HepG2 (cell line): Measurements from ENCODE around the gene UBXN6. TPM values are rescaled to one million over a fixed set of nuclear protein-coding genes. Genes with fewer than 3 reads are reported as not detected.

ENCODE experiments used
- ATAC-seq: fragments of 200-7000 bp; cut with Tn5 transposase; 3 replicates; pipeline ENCODE4 v1.9.1; 2020; ENCODE audit warnings: mild to moderate bottlenecking, moderate library complexity
- BruUV-seq: library from RNA; stranded (reverse); fragments of 400-500 nt; replicated peaks from 2 replicates; lab custom pipeline; 2021; lab: Mats Ljungman, UMichigan
- CTCF ChIA-PET: fragments of 300-600 bp; formaldehyde crosslinking; extraction: SDS; loops from one replicate; lab custom pipeline; 2021; ENCODE audit warnings: low total read pairs, inconsistent platforms, low intra/inter-chr PET ratio; lab: Yijun Ruan, JAX
- POLR2A ChIA-PET: fragments of 350-600 bp; sonication (Branson Sonifier 250); formaldehyde crosslinking; loops from one replicate; lab custom pipeline; 2020; ENCODE audit warnings: antibody characterized with exemption, inconsistent platforms; lab: Yijun Ruan, JAX
- DNase-seq: peaks from one replicate; pipeline ENCODE4 v3.0.0-alpha.2; 2015; ENCODE audit warnings: low spot score
- FAIRE-seq: peaks from 3 replicates; lab custom pipeline; 2011; peaks lifted over from hg19 to GRCh38; lab: Jason Lieb, UNC
- H2AFZ ChIP-seq: one replicate; pipeline ENCODE4 v1.6.1; 2011; ENCODE audit warnings: low read length, inconsistent platforms
- H3K27ac ChIP-seq: fragments of 300-600 bp; 3 replicates; pipeline ENCODE4 v1.8.0; 2011; ENCODE audit warnings: mixed run types, mild to moderate bottlenecking, mixed read lengths, low read length, inconsistent platforms; ENCODE audit not compliant: insufficient read depth; ENCODE audit errors: extremely low read length
- H3K27me3 ChIP-seq, 2 experiments: fragments of 200-600 bp in 1 of 2; 2 replicates in 1 of 2; 3 replicates in 1 of 2; pipeline versions ENCODE4 v1.6.0 to v1.8.0; 2011; ENCODE audit warnings: low read length in 2 of 2, mild to moderate bottlenecking in 2 of 2, moderate library complexity in 2 of 2, inconsistent platforms in 1 of 2; ENCODE audit not compliant: insufficient read depth in 2 of 2, control insufficient read depth in 1 of 2
- H3K36me3 ChIP-seq, 2 experiments: fragments of 200-600 bp in 1 of 2; replicated peaks in 1 of 2; 2 replicates in 1 of 2; 3 replicates in 1 of 2; pipeline versions ENCODE4 v1.5.1 to v1.8.0; 2011; ENCODE audit warnings: low read length in 2 of 2, inconsistent platforms in 1 of 2; ENCODE audit not compliant: insufficient read depth in 2 of 2, control insufficient read depth in 1 of 2
- H3K4me1 ChIP-seq: 2 replicates; pipeline ENCODE4 v1.5.1; 2012; ENCODE audit warnings: low read length, inconsistent platforms; ENCODE audit not compliant: insufficient read depth
- H3K4me2 ChIP-seq: 2 replicates; pipeline ENCODE4 v1.6.0; 2011; ENCODE audit warnings: low read depth, low read length, inconsistent platforms
- H3K4me3 ChIP-seq, 3 experiments: fragments of 200-600 bp in 1 of 3; sonication (generic), shearing (Covaris generic) in 1 of 3; replicated peaks in 1 of 3; 2 replicates each; pipeline ENCODE4 v1.5.1; 2011 to 2016; ENCODE audit warnings: low read length in 3 of 3, inconsistent platforms in 2 of 3, low read depth in 2 of 3, mild to moderate bottlenecking in 2 of 3, control low read depth in 1 of 3, mixed read lengths in 1 of 3; ENCODE audit not compliant: insufficient read depth in 1 of 3
- H3K79me2 ChIP-seq: one replicate; pipeline ENCODE4 v1.6.1; 2011; ENCODE audit warnings: low read length, inconsistent platforms; ENCODE audit not compliant: insufficient read depth
- H3K9ac ChIP-seq: 2 replicates; pipeline ENCODE4 v1.6.0; 2011; ENCODE audit warnings: mild to moderate bottlenecking, low read depth, low read length, inconsistent platforms; ENCODE audit not compliant: insufficient read depth
- H3K9me3 ChIP-seq: 2 replicates; pipeline ENCODE4 v1.5.1; 2012; ENCODE audit warnings: mild to moderate bottlenecking, low read length
- H4K20me1 ChIP-seq: 2 replicates; pipeline ENCODE4 v1.6.0; 2011; ENCODE audit warnings: inconsistent platforms, mild to moderate bottlenecking, low read length, moderate library complexity; ENCODE audit not compliant: insufficient read depth
- FOXK2 ChIP-seq: fragments of 450-650 bp; IDR thresholded peaks from 2 replicates; pipeline ENCODE4 v1.6.1; 2016
- ISX ChIP-seq: sonication (generic); formaldehyde crosslinking; conservative IDR thresholded peaks from 2 replicates; pipeline ENCODE4 v1.5.0; 2020; ENCODE audit warnings: missing genetic modification reagents
- RBM22 ChIP-seq: fragments of 200-400 bp; formaldehyde crosslinking; optimal IDR thresholded peaks from 2 replicates; pipeline ENCODE3; 2017; ENCODE audit warnings: mild to moderate bottlenecking, low read length, moderate library complexity
- WGBS: methylation state at CpG from one replicate; pipeline ENCODE4 v1.1.6; 2017; ENCODE audit warnings: low lambda C conversion rate; 5-methylcytosine and 5-hydroxymethylcytosine counted together
- in situ Hi-C: cut with HindIII; loops from 2 replicates; pipeline ENCODE4 v1.10.0; 2017; ENCODE audit warnings: low pct_unique_long_range_greater_than_20kb; ENCODE audit not compliant: extremely low pct_ligation_motif_present
- intact Hi-C: fragments of 100-400 bp; cut with micrococcal nuclease; formaldehyde crosslinking; loops from one replicate; pipeline ENCODE4 v1.10.0; 2022; ENCODE audit not compliant: unreplicated experiment
- polyA plus RNA-seq, 8 experiments: library from polyadenylated mRNA; depleted of rRNA in 3 of 8; stranded (reverse) in 7 of 8; unstranded in 1 of 8; fragments of >200 nt; fragmentation: Illumina TruSeq in 4 of 8; extraction: Trizol in 4 of 8; gene quantifications; 2 replicates each; pipeline versions ENCODE4 v1.2.1 to v1.2.3, GENCODE V29; 2011 to 2016; ENCODE audit warnings: low read depth in 4 of 8, missing spikeins in 1 of 8, mixed read lengths in 1 of 8; ENCODE audit not compliant: insufficient read depth in 1 of 8
- total RNA-seq, 5 experiments: library from RNA; depleted of rRNA; stranded (reverse); fragments of >200 nt; fragmentation: Illumina TruSeq; extraction: Trizol; gene quantifications; 2 replicates each; pipeline ENCODE4 v1.2.3, GENCODE V29; 2016; ENCODE audit warnings: low read depth in 1 of 5

Gene UBXN6
- total and polyA plus RNA-seq, 2 of the 13 experiments (the other 11 are each of a cell fraction or from before 2014, with no cell fraction given), result 34.9 to 35.5 TPM

- Histone ChIP-seq H2AFZ (no peak overlapping the region), H3K27ac (no peak overlapping the region), H4K20me1 (no peaks in the 10 kb centered on the region), H3K79me2 (peaks cover 10% of the 10 kb centered on the region), H3K9me3 (no peaks in the 10 kb centered on the region), H3K4me1 (peaks cover 25% of the 10 kb centered on the region), H3K4me3 (no peak overlapping the region), H3K36me3 (peaks cover 17 to 39% of the 10 kb centered on the region in 2 experiments), H3K4me2 (no peak overlapping the region), H3K27me3 (no peaks in the 10 kb centered on the region; a peak in 1 of 5 replicates), H3K9ac (no peak overlapping the region)
- FAIRE-seq (no peak), DNase-seq (no peak), ATAC-seq (no peak)
- 94% methylated on average over 6 of the region's 24 CpGs for WGBS
- BruUV-seq, result no TSS peak
- CTCF ChIA-PET, result no interaction called here
- in situ Hi-C loops (no loop called here), intact Hi-C loops (no loop called here)
- POLR2A ChIA-PET, result interaction anchor here (0.7 kb wide), 1 partner anchor 21 kb away, joined by 3 read pairs; no protein-coding TSS in a partner anchor
- TF ChIP-seq ISX (CRISPR knock-in tag) (no peak), RBM22 (peak; percentile 20)
Measured at GRCh38 chr19:4452230-4452990, 5.2 kb downstream of the UBXN6 start.

GRCh38 chr19:4449639-4450028 is 8.0 kb downstream of the UBXN6 start:
- ATAC-seq (no peak), DNase-seq (no peak), FAIRE-seq (no peak)
- H3K79me2 ChIP-seq, result no peaks in the 10 kb centered on the region
- no peaks in the 10 kb centered on the region for H3K27me3 ChIP-seq
- no peak overlapping the region for H3K9ac ChIP-seq
- BruUV-seq, result TSS peak; percentile 46
- H3K9me3 ChIP-seq, result no peaks in the 10 kb centered on the region
- TF ChIP-seq RBM22 (peak; percentile 19), FOXK2 (no peak)
- no peaks in the 10 kb centered on the region for H4K20me1 ChIP-seq
- ChIA-PET POLR2A (interaction anchor here (1.3 kb wide), 1 partner anchor 8 kb away, joined by 3 read pairs; the partner anchor contains the start of gene UBXN6), CTCF (no interaction called here)
- 100% methylated on average over 7 of the region's 9 CpGs for WGBS
- H3K36me3 ChIP-seq, result peaks cover 23 to 56% of the 10 kb centered on the region in 2 experiments
- H3K4me1 ChIP-seq, result peaks cover 10% of the 10 kb centered on the region; the same call in 1 of the 2 replicates
- H3K27ac ChIP-seq, result no peak overlapping the region
- no peak overlapping the region for H2AFZ ChIP-seq
- H3K4me3 ChIP-seq, result no peak overlapping the region
- intact Hi-C loops, result no loop called here
- no peak overlapping the region for H3K4me2 ChIP-seq
- in situ Hi-C loops, result no loop called here
